ENCODE measurements around the gene GALNT6. TPM values are rescaled to one million over a fixed set of nuclear protein-coding genes. Genes with fewer than 3 reads are reported as not detected.
"Not testable (repeated sequence)": the region's sequence is repeated elsewhere in the genome, so short reads cannot be mapped to it uniquely, and the experiment has no call there.

The GALNT6 gene
- total RNA-seq, 6 experiments from 2014 or later = 68.2 to 93.9 (median 71.7) TPM

DNA sequence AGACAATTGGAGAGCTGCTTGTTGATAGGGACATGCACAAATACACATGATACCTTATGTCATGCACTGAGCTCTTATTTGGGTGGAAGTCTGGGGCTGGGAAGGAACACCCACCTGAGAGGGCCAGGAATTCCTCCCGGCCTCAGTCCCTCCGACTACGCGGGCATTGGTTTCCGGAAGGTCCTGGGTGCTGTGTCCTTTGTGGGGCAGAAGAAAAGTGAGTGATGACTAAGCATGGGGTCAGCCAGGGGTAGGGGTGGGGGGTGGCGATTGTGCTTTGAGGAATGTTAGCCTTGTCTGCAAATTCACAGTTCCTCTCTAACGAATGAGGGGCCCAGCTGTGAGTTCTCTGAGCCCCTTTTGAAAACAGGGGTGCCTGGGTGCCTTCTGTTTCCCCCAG, 45.5 kb downstream of the GALNT6 start:
- H3K4me3 Mint-ChIP-seq = no peak overlapping the region
- DNase-seq = no peak
- no peaks in the 10 kb centered on the region for H3K36me3 Mint-ChIP-seq (ENCODE audit: low read depth)
- H3K9me3 Mint-ChIP-seq = no peaks in the 10 kb centered on the region
- H3K27me3 Mint-ChIP-seq (ENCODE audit: insufficient read depth) = peaks cover 2% of the 10 kb centered on the region
- peaks cover 47% of the 10 kb centered on the region for H3K4me1 Mint-ChIP-seq (ENCODE audit: low read depth)
- TF ChIP-seq CTCF (IDR thresholded peaks at IDR 0.05) = no peak
- H3K27ac Mint-ChIP-seq = no peak overlapping the region

GRCh38 chr12:51343201-51343600, 48.0 kb downstream of the GALNT6 start:
- no peak for TF ChIP-seq CTCF (IDR thresholded peaks at IDR 0.05)
- Mint-ChIP-seq H3K9me3 (no peaks in the 10 kb centered on the region), H3K27me3 (ENCODE audit: insufficient read depth) (peaks cover 4% of the 10 kb centered on the region), H3K36me3 (ENCODE audit: low read depth) (no peaks in the 10 kb centered on the region), H3K4me1 (ENCODE audit: low read depth) (peaks cover 34% of the 10 kb centered on the region), H3K27ac (no peak overlapping the region), H3K4me3 (no peak overlapping the region)
- no peak for DNase-seq

GRCh38 chr12:51342416-51342815, 48.8 kb downstream of the GALNT6 start:
- no peak overlapping the region for H3K27ac Mint-ChIP-seq
- H3K4me1 Mint-ChIP-seq (ENCODE audit: low read depth) = peaks cover 31% of the 10 kb centered on the region
- no peaks in the 10 kb centered on the region for H3K9me3 Mint-ChIP-seq
- peaks cover 4% of the 10 kb centered on the region for H3K27me3 Mint-ChIP-seq (ENCODE audit: insufficient read depth)
- H3K36me3 Mint-ChIP-seq (ENCODE audit: low read depth) = no peaks in the 10 kb centered on the region
- TF ChIP-seq CTCF (IDR thresholded peaks at IDR 0.05) = no peak
- H3K4me3 Mint-ChIP-seq = no peak overlapping the region
- no peak for DNase-seq

DNA sequence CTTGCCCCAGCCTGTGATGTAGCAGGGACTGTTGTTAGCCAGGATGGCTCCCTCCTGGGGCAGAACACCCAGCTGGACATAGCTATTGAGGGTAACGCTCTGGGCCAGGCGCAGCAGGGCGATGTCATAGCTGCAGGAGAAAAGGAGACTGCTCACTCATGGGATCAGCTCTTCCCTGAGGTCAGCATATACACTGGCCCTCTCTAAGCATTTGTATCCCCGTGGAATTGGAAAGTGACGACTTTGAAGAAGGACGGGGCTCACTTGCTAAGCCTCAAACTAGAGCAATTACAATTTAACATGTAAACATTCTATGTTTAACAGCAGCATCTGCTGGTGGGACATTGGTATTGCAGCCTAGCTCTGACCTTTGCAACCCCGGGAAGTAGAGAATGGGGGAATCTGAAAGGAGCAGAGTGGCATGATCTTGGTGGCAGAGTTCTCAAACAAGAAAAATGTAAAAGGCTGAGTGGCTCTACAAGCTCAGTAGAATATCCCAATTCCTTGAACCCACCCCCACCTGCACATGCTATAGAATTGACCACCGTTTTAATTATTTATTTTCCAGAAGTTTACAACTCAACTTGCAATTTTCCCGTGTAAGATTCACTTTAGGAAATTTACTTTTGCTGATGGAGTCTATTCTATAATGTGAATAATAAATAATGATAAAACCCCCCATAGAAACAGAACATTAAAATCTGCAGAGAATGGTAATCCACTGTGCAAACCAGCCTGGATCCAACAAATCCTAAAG, 49.8 kb downstream of the GALNT6 start:
- peak; percentile 100 for TF ChIP-seq CTCF (IDR thresholded peaks at IDR 0.05)
- Mint-ChIP-seq H3K9me3 (no peaks in the 10 kb centered on the region), H3K4me1 (ENCODE audit: low read depth) (peaks cover 24% of the 10 kb centered on the region), H3K27me3 (ENCODE audit: insufficient read depth) (peaks cover 4% of the 10 kb centered on the region), H3K36me3 (ENCODE audit: low read depth) (no peaks in the 10 kb centered on the region), H3K27ac (peak overlapping the region; percentile 5; the same call in 1 of the 2 replicates), H3K4me3 (peak overlapping the region; percentile 65)
- DNase-seq = peak; percentile 52

- peaks cover 14% of the 10 kb centered on the region for H3K4me1 Mint-ChIP-seq (ENCODE audit: low read depth)
- H3K36me3 Mint-ChIP-seq (ENCODE audit: low read depth) = no peaks in the 10 kb centered on the region
- H3K27ac Mint-ChIP-seq = no peak overlapping the region
- DNase-seq = no peak
- TF ChIP-seq CTCF (IDR thresholded peaks at IDR 0.05) = no peak
- H3K4me3 Mint-ChIP-seq = no peak overlapping the region
- H3K9me3 Mint-ChIP-seq = no peaks in the 10 kb centered on the region
- H3K27me3 Mint-ChIP-seq (ENCODE audit: insufficient read depth) = peaks cover 4% of the 10 kb centered on the region
Measured at GRCh38 chr12:51339750-51340149, 51.5 kb downstream of the GALNT6 start.

- DNase-seq; H3K36me3 Mint-ChIP-seq (ENCODE audit: low read depth); H3K9me3 Mint-ChIP-seq; H3K27ac Mint-ChIP-seq; H3K27me3 Mint-ChIP-seq (ENCODE audit: insufficient read depth); H3K4me3 Mint-ChIP-seq: not testable (repeated sequence)
- peaks cover 17% of the 10 kb centered on the region for H3K4me1 Mint-ChIP-seq (ENCODE audit: low read depth)
Measured at GRCh38 chr12:51337336-51337735, 53.9 kb downstream of the GALNT6 start.
